Measurements from ENCODE around the gene ARHGAP36.

The ARHGAP36 gene

DNA sequence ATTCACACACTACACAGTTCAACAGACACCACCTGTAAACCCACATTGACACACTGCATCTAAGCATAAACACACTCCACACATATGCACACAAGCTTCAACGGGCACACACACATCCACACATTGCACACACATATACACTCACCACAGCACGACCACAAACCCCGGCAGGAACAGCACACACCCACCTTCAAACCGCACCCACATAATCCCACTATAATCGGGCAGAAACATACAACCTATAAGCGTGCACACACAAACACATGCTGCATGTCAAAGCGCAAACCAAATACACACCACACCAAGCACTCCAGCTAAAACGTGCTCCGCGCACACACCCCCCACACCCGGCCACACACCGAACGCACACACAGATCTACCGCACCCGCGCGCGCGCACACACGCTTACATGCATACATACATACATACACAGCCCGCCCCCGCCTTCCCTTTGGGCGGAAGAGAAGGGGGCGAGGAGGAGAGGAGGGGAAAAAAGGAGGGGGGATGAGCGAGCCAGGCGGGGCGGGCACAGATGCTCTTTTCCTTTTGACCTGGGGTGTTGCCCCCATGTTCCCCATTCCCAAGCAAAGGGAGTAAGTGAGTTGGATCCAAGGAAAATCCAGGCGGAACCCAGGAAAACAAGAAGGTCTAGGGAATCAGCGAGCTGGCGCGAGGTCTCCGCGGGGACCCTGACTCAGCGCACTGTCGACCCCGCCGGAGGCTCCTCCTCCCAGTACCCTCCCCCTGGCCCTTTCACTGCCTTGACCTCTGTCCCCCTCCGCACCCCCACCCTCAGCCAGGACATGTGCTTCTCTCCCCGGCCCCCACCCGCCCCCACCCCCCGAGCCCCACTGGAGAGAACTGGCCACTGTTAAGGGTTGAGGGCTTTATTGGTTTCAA lies 9.9 kb downstream of the ARHGAP36 start:
- H3K4me3 ChIP-seq (ENCODE audit: control insufficient read depth, low read depth, low read length) = no peak overlapping the region
- no peak for DNase-seq (ENCODE audit: low read depth)
- TF ChIP-seq, protein P1, sequence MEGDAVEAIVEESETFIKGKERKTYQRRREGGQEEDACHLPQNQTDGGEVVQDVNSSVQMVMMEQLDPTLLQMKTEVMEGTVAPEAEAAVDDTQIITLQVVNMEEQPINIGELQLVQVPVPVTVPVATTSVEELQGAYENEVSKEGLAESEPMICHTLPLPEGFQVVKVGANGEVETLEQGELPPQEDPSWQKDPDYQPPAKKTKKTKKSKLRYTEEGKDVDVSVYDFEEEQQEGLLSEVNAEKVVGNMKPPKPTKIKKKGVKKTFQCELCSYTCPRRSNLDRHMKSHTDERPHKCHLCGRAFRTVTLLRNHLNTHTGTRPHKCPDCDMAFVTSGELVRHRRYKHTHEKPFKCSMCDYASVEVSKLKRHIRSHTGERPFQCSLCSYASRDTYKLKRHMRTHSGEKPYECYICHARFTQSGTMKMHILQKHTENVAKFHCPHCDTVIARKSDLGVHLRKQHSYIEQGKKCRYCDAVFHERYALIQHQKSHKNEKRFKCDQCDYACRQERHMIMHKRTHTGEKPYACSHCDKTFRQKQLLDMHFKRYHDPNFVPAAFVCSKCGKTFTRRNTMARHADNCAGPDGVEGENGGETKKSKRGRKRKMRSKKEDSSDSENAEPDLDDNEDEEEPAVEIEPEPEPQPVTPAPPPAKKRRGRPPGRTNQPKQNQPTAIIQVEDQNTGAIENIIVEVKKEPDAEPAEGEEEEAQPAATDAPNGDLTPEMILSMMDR (conservative IDR thresholded peaks at IDR 0.05; ENCODE audit: control insufficient read depth, insufficient read depth, low read depth, low read length) = no peak

DNA sequence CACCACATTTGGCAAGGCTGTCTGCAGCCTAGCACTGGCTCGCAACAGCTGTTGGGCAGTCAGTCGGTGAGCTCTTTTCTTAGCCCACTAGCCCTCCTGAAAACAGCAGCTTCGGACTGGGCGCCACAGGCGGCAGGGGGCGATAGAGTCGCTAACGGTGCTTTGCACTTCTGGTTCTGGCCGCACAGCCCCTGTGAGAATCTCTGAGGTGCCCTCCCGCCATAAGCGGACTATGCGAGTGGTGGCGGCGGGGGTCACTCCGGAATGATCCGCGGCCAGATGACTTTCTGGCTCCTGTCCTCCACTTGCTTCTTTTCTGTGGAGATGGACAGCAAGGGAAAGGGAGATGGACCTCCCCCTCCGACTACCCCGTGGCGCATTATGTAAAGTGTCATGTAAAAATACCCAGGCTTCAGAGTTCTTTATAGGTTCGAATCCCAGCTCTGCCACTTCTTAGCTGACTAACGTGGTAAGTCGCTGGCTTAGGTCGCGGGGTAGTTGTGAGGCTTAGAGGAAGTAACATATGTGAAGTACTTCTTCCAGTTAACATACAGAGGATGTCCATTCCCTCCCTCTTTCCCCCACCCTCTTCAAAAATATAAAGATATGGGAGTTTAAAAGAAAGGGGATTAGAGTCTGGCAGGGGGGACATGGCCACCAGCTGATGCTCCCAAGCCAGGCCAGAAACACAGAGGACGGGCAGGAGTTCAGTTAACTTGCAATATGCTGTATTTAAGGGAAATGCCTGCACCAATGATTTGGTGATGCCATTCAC lies 11.0 kb downstream of the ARHGAP36 start:
- H3K4me3 ChIP-seq (ENCODE audit: control insufficient read depth, low read depth, low read length) = no peak overlapping the region
- DNase-seq (ENCODE audit: low read depth) = peak; percentile 8
- TF ChIP-seq, protein P1 (conservative IDR thresholded peaks at IDR 0.05; ENCODE audit: control insufficient read depth, insufficient read depth, low read depth, low read length) = peak; percentile 36

DNA sequence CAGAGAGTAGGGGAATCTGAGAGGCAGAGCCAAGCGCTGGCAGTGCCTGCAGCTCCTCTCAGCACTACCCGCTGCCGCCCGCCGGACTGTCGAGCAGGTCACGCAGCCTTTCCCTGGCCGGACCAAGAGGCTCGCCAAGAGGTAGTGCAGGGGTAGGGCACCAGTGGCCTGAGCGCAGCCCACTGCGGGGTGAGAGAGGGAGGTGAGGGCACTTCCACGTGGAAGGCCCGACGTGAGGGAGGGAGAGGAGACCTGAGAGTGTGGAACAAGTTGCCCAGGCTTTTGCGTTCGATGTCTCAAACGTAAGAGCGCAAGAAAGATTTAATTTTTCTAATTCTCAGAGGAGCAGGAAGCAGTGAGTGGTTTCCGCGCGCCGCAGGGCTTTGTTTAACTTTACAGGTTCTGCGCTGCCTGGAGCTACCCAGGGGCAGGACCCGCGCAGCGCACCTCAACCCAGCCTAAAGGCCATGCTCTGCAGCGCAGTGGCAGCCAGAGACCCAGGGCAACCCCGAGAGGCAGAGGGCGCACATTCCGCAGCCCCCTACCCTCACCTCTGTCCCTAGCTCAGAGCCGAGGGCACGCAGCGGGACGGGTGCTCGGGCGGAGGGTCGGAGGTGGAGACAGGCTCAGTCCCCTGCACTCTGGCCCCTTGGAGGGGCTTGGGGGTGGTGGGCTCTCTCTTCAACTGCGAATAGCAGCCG lies 14.9 kb downstream of the ARHGAP36 start:
- TF ChIP-seq, protein P1 (conservative IDR thresholded peaks at IDR 0.05; ENCODE audit: control insufficient read depth, insufficient read depth, low read depth, low read length) = no peak
- DNase-seq (ENCODE audit: low read depth) = no peak
- H3K4me3 ChIP-seq (ENCODE audit: control insufficient read depth, low read depth, low read length) = no peak overlapping the region

DNA sequence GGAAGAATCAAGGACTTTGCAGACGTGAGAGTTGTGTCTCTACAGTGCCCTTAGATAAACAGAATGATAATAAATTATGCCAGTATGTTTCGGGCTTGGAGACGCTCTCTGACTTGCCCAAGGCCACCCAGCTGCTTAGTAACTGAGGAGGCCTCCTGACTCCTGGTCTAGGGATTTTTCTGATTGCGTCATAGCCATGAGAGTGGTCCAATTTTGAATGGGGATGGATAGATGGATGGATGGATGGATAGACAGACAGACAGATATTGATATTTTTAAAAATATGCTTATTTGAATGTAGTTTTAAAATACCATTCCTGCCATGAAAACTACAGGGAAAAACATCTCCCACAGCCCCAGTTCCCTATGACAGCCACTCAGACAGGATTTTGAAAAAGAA lies 15.5 kb downstream of the ARHGAP36 start:
- TF ChIP-seq, protein P1 (conservative IDR thresholded peaks at IDR 0.05; ENCODE audit: control insufficient read depth, insufficient read depth, low read depth, low read length) = no peak
- no peak for DNase-seq (ENCODE audit: low read depth)
- H3K4me3 ChIP-seq (ENCODE audit: control insufficient read depth, low read depth, low read length) = no peak overlapping the region

DNA sequence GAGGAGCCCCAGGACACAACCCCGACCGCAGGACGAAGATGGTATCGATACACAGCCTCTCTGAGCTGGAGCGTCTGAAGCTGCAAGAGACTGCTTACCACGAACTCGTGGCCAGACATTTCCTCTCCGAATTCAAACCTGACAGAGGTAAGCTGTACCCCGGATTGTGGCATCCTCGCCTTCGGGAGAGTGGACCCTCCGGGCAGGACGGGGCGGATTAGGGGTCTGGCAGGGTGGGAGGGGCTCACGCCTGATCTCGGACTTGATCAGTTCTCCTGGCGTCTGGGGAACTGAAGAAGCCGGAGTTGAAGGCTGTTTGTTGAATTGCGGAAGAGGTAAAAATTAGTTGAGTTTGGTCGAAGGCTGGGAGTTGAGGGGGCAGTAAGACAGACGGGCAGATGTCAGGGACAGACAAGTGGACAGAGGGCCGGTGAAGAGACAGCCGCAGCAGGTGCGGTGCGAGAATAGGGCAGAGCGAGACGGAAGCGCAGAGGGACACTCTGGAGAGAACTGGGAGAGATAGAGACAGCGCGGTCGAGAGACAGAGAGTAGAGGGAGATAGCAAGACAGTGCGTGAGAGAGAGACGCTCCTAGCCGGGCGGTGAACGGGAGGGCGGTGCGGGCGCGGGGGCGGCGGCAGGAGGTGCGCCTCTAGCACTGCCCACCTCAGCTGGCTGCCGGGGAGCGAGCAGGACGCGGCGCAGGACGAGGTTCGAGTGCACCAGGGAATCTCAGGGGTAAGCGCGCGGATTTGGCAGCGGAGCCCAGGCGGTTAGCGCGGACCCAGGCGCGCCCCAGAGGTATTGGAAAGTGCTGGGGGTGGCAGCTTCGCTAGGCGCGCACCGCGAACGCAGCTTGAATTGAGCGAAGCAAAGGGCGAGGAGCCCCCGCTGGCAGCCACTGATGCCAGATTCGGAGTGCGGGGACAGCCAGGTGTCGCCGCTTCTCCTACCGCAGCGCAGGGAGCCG lies 23.9 kb downstream of the ARHGAP36 start:
- no peak for DNase-seq (ENCODE audit: low read depth)
- H3K4me3 ChIP-seq (ENCODE audit: control insufficient read depth, low read depth, low read length) = no peak overlapping the region
- TF ChIP-seq, protein P1 (conservative IDR thresholded peaks at IDR 0.05; ENCODE audit: control insufficient read depth, insufficient read depth, low read depth, low read length) = no peak
